HG03097 (cell line): ENCODE results near the gene MRPL16.
"Not testable (repeated sequence)": the region's sequence is repeated elsewhere in the genome, so short reads cannot be mapped to it uniquely, and the experiment has no call there.

Experiments
- ATAC-seq: cut with Tn5 transposase; IDR thresholded peaks from one replicate; pipeline ENCODE4 v1.9.1; 2021; ENCODE audit not compliant: unreplicated experiment, low FRiP score

The MRPL16 gene

DNA sequence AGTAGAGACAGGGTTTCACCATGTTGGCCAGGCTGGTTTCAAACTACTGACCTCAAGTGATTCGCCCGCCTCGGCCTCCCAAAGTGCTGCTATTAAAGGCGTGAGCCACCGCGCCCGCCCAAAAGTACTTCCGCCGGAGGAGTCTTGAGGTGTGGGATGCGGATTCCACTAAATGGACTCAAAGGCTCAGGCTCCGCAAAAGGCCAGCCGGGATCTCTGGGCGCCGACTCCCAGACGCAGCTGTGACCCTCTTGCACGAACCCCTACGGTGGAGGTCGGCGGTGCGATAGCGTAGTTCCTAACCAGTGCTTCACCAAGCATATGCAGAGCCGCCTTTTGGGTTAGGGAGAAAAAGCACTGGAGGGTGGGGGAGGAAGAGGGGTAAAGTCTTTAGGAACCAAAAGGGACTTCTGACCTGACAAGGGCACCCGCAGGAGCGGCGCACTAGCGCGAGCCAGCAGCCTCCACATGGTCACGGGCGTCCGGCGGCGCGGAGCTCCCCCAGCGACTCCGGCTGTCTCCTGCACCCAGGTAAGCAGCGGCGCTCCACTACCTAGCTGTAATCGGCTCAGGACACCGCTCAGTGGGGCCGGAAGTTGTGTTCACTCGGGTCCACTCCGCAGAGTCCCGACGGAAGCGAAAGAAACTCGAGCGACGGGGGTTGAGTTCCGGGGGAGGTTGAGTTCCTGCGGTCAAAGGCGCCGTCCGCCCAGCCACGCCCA, at the start of gene MRPL16:
TSS of gene MRPL16 (minus strand) at position 590 of the 722 bp plus-strand sequence. CDS start at position 470, 120 bp downstream.
- ATAC-seq = peak; percentile 95

DNA sequence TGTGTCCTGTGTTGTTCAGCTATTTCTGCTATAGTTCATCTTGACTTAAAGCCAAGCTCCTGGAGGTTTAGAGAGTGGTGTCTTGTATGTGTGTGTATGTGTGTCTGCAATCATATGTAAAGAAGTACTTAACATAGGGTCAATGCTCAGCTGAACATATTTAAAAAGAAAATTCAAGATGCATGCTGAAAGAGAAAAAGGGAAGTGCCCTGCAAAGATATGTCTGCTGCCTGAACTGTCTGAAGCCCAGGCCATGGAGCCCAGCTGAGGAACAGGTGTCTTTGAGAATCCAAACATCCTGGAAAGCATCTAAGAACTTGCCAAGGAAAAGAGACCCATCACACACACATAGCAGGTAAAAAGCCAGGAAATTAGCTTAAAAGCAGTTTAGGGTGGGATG, 49.1 kb upstream of the MRPL16 start:
- no peak for ATAC-seq

DNA sequence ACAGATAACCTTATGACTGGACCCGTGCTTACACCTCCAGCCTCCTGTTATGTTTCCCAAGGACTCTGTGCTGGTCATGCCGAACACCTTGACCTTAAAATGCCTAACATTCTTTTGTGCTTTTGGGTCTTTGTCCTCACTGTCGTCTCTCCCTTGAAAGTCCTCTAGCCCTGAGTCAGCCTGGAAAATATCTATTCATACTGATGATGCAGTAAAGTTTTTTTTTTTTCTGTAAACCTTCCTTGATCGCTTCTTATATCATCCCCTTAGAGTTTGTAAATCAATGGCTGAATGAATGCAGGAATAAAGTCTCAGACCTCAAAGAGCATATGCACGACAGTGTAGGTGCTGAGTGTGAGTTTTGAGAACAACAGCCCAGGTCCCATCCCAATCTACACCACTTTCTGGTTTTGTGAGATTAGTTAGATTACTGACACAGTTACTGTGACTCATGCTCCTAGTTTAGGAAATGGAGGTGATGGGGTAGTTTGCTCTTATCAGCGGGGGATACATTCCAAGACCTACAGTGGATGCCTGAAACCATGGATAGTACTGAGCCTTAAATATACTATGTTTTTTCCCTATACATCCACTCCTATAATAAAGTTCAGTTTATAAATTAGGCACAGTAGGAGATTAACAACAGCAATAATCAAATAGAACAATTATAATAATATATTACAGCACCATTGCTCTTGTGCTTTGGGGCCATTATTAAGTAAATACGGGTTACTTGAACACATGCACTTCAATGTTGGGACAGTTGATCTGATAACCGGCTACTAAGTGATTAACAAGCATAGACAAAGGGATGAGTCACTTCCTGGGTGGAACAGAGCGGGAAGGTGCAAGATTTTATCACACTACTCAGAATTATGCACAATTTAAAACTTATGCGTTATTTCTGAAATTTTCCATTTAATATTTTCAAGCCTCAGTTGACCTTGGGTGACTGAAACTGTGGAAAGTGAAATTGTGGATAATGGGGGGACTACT, 47.2 kb upstream of the MRPL16 start:
- ATAC-seq = no peak

DNA sequence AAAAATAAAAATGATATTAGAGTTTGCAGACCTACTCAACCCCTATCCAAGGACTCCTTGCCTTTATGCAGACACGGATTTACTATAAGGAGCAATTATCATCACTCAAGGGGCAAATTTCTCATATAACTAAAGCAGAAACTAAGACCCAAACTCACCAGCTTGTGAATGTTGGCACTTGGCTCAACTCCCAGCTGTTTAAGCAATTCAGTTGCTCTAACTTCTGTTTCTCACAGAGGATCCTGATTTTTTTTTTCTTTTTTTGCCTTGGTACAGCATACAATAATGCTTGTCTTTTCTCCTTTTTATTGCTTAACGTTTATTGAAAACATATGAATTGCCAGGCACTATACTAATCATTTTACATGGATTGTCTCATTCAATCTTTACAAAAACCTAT, 44.3 kb upstream of the MRPL16 start:
- no peak for ATAC-seq

DNA sequence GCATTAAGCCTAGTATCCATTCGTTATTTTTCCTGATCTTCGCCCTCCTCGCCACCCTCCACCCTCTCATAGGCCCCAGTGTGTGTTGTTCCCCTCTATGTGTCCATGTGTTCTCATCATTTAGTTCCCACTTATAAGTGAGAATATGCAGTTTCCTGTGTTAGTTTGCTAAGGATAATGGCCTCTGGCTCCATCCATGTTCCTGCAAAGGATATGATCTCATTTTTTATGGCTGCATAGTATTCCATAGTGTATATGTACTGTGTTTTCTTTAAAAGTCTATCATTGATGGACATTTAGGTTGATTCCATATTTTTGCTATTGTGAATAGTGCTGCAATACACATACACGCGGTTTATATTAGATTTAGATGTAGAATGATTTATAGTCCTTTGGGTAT, 40.8 kb upstream of the MRPL16 start:
- not testable (repeated sequence) for ATAC-seq

DNA sequence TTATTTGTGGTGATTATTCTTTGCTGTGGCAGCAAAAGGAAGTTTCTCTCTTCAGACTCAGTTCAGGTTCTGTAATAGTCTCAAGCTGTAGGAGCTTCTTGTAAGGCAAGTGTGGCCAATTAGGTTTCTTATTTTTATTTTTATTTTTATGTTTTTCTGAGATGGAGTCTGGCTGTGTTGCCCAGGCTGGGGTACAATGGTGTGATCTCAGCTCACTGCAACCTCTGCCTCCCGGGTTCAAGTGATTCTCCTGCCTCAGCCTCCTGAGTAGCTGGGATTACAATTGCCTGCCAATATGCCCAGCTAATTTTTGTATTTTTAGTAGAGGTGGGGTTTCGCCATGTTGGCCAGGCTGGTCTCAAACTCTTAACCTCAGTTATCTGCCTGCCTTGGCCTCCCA, 39.0 kb upstream of the MRPL16 start:
- not testable (repeated sequence) for ATAC-seq

DNA sequence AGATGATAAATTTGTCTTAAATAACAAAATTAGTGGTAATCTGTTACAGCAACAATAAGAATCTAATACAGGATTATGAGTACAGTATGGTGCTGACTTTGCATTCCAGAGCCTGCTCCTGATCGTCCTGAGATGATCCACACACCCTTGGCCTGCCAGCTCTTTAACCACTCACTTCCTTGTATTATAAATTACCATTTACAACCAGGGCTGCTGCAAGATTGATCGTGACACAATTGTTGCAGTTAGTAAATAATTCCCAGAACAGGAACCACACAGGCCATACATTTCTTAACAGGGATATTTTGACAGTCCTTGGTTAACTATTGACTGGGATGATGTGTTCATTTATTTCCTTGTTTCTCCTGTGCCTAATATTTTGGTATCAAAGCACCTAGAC, 38.6 kb upstream of the MRPL16 start:
- ATAC-seq = no peak

DNA sequence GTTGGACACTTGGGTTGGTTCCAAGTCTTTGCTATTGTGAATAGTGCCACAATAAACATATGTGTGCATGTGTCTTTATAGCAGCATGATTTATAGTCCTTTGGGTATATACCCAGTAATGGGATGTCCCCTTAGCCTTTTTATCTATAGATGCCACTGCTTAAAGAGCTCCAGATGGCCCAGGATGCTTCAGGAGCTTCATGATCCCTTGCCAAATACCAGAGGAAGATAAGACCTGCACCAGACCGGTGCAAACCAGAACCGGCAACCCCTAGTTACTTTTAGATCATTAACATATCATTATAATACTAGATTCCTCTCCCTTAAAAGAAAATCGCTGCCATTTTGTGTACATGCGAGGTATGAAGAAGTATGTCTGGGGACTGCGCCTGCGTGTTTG, 37.9 kb upstream of the MRPL16 start:
- not testable (repeated sequence) for ATAC-seq

DNA sequence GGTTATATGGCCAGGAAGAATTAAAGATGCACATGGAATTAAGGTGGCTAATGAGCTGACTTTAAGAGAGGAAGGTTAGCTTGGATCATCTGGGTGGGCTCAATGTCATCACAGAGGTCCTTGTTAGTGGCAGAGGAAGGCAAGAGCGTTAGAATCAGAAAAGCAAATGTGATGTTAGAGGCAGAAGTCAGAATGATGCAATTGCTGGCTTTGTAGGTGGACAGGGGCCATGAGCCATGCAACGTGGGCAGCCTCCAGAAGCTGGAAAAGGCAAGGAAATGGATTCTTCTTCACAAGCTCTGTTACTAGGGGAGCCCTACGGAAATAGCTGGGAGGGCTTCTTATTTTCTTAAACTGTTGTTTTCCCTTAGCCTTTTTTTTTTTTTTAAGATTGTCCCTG, 37.0 kb upstream of the MRPL16 start:
- ATAC-seq = no peak

DNA sequence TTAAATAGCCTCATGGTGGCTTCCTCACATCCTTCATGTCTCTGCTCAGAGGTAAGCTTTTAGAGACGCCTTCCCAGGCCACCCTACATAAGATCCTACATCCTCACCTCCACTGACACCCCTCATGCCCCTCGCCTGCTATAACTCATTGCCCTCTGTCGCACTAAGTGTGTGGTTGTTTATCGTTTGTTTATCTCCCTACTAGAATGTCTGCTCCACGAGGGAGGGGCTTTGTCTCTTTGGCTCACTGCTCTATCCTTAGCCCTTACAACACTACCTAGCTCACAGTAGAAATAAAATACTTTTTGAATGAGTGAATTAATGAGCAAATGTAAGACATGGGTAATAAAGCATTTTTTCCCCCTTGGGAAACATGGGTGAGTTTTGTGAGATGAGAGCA, 36.0 kb upstream of the MRPL16 start:
- ATAC-seq = no peak

DNA sequence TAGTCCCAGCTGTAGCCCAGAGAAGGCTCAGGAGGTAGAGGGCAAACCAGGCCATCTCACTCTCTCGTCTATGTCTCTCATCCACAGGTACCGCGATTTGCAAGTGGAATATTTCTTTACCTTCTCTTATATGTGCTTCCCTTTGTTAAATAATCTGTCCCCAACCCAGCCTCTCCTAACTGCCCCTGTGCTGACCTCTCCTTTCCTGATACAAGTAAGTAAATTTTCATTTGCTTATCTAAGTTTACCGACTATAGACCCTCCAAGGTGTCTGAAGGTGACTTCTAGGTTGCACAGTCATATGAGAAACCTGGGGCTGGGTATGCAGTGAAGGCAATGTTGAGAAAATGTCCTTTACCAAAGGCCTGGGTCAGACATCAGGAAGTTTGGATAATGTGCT, 34.8 kb upstream of the MRPL16 start, which contains the start of gene CBLIF:
TSS of gene CBLIF (minus strand) at position 101 of the 400 bp plus-strand sequence. CDS start at position 55, 46 bp downstream.
- no peak for ATAC-seq

DNA sequence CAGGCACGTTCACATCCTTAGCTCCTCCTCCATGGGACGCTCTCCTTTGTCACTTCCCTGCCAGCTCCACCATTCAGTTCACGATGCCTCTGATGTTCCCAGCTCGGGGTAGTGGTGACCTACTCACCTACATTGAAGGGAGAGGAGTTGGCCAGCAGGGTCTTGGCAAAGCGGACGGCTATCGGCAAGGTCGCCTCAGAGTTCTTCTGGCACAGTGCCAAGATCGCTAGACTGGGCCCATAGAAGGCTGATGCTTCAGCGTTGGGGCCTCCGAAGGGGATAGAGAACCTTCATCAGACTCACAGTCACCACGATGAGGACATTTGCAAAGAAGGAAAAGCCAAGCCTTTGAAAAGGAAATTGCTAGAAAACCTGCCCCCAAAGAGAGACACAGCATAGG, 31.7 kb upstream of the MRPL16 start:
- ATAC-seq = no peak

DNA sequence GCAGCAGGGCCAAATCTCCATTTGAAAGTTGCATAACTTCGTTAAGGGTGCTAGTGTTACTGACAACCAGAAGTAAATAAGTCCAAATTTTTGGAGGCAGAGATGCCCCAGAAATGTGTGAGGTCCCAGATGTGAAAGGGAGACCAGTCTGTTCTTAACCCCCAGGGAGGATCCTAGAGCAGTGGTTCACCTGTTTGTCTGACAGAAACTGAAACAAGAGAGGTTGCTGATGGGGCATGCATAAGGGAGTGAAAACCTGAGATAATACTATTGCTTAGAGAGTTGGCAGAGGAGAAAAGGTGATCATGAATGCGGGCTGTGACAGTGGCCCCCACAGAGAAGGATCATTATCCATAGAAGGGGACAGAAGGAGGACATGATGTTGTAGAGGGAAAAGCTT, 30.9 kb upstream of the MRPL16 start:
- ATAC-seq = peak; percentile 67

DNA sequence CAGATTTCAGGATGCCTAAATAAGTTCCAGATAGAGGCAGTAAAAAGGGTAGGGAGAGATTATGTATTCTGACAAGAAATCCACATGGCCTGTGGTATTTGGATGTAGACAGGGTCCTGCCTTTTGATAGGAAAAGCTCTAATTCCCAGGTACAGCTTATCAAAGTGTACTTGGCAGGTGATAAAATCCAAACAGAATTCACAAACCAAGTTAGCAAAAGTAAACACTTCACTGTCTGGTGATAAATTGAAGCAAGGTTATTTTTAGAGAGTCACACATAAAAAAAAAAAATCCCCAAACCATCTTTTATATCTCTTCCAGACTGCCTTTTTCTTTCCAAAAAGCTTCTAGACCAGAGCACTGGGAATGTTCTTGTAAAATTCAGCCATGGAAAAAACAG, 29.0 kb upstream of the MRPL16 start:
- no peak for ATAC-seq

DNA sequence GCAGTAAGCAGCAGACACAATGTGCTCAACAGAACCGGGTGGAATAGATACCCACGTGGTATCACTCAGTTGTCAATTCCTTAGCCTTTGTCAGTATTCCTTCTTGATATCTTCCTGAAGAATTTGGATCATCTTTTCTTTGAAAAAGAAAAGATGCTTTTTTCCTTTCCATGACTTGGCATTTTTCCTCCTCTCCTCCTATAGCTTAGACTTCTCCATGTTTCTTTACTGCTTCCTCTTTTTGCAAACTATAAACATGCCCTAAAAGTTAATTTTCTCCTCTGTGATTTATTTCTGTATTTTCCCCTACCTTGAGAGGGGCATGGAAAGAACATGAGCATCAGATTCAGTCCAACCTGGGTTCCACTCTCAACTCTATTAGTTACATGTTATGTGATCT, 23.0 kb upstream of the MRPL16 start:
- no peak for ATAC-seq

DNA sequence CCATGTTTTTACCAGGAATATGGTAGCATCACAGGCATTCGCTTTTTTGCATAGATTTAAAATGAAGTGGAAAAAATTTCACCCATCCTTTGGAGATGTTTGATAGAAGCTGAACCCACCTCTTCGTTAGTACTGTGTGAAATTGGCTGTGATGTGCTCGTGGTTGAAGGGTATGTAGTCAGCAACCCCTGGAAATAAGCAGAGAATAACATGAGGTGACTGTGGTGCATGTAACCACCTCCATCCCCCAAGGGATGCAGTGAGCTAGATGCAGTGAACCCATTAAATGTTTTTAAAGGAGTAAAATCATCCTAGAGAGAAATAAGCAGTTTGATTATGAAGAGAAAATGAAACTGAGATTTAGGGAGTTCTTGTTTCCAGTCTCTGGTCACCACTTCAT, 18.8 kb upstream of the MRPL16 start:
- ATAC-seq = no peak

DNA sequence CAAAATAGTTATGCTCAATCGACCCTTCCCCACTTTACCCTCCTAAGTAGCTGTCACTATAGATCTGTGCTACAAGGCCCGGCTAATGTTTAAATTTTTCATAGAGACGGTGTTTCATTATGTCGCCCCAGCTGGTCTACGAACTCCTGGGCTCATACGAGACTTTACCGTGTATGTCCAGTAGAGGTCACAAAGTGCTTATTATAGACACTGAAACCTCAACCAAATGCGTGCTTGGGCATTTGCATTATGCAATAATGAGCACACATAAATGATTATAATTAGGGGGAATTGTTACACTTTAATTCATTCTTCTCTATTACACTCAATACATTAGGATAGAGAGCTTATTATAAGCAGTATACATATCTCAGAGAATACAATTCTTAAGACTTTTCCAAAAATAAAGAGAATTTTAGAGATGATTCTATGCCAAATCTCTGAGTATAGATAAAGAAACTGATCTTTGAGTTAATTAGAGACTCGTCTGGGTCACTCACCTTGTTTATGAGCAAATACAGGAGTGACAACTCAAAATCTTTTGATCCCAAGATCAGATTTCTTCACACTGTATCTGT, 12.5 kb upstream of the MRPL16 start:
- ATAC-seq = peak; percentile 69

DNA sequence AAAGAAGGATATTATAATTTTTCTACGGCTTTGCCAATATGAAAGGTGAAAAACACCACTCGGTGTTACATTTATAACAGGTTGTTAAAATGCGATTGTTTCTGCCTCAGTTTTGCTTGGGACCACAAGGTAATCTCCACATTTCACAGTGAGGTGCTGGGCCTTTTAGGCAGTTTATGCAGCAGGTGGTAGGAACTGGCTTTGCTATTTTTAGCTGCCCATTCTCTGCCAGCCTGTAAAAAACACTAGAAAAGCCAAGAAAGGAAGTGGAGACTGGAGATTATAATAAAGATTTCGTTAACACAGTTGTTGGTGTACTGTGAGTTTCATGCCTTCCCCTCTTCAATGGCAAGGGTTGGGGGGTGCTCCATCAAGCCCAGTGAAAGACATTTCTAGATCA, 8.0 kb upstream of the MRPL16 start:
- ATAC-seq = no peak

DNA sequence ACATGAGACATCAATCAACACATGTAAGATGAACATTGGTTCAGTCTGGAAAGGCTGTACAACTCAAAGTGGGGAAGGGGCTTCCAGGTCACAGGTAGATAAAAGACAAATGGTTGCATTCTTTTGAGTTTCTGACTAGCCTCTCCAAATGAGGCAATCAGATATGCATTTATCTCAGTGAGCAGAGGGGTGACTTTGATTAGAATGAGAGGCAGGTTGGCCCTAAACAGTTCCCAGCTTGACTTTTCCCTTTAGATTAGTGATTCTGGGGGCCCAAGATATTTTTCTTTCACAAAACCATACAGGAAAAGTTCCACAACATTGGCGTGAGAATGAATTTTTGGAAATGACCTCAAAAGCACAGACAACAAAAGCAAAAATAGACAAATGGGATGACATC, 5.9 kb upstream of the MRPL16 start:
- not testable (repeated sequence) for ATAC-seq

DNA sequence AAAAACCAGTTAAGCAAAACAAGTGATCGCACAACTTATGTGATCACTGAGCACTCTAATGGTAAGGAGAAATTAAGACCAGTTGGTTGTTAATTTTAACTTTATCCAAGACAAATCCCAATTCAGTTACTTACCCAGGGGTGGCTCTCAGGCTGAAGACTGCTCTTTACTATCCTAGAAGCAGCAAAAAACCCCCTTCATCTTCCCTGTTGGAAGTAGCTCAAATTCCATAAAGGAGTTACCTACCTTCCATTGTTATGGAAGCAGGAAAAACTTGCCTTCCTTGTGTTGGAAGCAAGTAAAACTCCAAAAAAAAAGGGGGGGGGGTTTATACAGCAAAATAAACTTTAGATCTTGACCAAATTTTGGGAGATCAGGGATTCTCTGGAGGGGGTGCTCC, 5.2 kb upstream of the MRPL16 start:
- ATAC-seq = no peak

DNA sequence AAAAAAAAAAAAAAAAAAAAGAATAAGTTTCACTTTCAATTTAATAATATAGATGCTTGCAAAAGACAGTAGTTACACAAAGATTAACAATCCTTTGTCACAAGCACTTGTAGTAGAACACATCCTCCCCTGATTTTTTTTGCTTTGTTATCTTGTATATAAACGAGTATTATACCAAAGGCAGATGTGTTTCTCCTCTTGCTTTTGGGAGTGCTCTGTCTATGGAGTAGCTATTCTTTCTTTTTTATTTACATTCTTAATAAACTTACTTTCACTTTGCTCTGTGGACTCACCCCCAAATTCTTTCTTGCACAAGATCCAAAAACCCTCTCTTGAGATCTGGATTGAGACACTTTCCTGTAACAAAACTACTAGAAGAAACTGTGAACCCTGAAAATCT, 3.4 kb upstream of the MRPL16 start:
- ATAC-seq = no peak
